Activated gamma-delta T cell (primary cell): ENCODE data around the gene AMN1.
"Not testable (repeated sequence)": the region's sequence is repeated elsewhere in the genome, so short reads cannot be mapped to it uniquely, and the experiment has no call there.

ENCODE experiments used
- DNase-seq: peaks from one replicate; lab custom pipeline; 2025; lab: John Stamatoyannopoulos, UW

AMN1 gene

DNA sequence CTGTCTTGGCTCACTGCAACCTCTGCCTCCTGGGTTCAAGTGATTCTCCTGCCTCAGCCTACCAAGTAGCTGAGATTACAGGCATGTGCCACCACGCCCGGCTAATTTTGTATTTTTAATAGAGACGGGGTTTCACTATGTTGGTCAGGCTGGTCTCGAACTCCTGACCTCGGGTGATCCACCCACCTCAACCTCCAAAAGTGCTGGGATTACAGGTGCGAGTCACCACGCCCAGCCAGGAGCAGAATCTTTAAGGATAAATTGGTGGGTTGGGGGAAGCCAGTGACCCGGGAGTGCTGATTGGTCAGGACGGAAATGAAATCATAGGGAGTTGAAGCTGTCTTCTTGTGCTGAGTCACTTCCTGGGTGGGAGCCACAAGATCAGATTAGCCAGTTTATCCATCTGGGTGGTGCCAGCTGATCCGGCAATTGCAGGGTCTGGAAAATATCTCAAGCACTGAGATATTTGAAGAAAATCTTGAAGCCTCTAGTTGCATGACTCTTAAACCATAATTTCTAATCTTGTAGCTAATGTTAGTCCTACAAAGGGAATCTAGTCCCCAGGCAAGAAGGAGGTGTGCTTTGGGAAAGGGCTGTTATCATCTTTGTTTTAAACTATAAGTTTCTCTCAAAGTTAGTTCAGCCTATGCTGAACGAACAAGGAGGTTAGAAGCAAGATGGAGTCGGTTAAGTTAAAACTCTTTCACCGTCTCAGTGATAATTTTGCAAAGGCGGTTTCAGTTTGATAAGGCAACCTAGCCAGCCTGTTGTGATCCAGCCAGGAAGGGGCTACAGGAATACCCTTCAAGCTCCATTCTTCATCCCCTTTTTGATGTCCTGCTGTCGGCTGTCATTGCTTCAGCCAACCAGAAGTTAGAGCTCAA, 5.0 kb upstream of the AMN1 start:
- DNase-seq: not testable (repeated sequence)

DNA sequence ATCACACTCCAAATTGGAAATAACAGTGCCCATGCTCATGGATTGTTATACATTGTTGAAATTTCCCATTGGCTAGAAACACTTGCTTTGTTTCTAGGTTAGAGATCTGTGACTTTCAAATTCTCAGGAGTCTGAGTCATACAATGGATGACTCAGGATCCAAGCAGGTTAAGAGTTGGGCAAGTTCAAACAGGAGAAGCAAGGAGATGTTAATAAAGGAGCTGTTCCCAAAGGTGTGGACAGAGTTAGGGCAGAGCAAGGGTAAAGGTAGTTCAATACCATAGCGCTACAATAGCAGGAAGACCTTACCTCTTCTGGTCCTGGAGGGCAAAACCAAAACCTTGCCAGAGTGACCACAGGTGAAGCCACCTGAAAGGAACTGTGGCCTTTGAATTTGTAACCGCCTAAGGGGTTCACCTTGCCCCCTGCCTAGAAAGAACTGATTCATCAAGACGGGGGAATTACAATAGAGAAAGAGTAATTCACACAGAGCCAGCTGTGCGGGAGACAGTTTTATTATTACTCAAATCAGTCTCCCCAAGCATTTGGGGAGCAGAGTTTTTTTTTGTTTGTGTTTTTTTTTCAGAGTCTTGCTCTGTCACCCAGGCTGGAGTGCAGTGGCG, 4.2 kb upstream of the AMN1 start:
- DNase-seq: no peak

DNA sequence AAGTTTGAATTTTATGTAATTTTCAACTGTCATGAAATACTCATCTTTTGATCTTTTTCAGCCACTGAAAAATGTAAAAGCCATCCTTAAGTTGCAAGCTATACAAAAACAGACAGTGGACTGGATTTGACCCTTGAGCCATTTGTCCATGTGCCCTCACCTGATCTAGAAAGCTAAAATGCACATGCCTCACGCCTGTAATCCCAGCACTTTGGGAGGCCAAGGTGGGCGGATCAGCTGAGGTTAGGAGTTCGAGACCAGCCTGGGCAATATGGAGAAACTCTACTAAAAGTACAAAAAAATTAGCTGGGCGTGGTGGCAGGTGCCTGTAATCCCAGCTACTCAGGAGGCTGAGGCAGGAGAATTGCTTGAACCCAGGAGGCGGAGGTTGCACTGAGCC, 2.4 kb upstream of the AMN1 start:
- not testable (repeated sequence) for DNase-seq

DNA sequence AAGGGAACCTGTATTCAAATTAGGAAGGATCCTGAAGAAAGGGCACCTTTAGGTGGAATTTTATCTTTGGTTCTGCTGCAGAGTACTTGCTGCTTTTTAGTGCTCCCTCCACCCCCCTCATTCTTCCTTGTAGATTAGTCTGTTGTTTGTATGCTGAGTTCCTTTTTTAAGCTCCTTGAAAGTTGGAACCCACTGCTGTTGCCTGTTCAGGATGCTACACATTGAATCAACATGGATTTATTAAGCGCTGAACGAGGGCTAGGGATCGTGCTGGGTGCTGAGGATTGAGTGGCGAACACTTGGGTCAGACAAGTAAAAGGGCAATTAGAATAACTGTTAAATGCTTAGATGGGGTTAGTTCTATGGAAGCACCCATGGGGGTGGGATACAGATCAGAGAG, 884 bp upstream of the AMN1 start:
- DNase-seq: no peak

DNA sequence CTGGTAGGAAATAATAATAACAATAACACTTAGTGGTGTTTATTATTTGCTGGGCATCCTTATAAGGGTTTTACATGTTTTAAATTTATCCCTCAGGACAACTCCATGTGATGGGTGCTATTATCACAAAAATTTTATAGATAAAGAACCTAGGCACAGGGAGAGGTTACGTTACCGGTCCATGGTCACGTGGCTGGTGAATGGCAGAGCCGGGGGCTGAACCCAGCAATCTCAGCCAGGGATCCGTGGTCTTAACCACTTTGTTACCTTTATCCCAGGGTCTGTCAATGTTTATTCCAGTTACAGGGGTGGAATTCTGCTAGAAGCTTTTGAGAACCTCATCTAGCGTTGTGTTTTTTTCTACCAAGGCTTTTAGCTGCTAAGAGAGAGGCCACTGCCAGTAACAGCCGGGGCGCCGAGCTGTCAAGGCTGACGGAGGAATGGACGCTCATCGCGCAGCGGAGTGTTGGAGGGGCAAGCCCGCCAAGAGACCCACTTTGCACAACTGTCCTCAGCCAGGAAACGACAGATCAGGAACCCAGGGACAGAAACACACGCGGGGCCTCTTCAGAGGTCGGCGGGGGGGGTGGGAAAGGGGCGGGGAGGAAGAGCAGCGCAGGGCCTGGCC, 418 bp downstream of the AMN1 start:
- no peak for DNase-seq

DNA sequence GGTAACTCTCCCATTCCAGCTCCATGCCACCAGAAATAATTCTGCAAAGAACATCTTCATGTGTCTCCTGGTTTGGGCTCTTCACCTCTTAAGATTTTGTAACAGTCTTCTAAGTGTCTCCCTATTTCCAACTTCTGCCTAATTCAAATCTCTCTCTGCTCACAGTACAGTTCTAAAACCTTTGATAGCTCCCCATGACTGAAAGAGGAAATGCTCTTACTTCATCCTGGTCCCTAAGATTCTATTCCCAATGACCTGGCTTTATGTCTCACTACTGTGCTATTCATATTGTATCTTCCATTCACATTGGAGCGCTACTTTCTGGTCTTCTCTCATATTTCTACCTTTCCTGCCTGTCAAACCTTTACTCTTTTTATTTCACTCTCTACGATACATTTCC, 1.6 kb downstream of the AMN1 start:
- DNase-seq: no peak

DNA sequence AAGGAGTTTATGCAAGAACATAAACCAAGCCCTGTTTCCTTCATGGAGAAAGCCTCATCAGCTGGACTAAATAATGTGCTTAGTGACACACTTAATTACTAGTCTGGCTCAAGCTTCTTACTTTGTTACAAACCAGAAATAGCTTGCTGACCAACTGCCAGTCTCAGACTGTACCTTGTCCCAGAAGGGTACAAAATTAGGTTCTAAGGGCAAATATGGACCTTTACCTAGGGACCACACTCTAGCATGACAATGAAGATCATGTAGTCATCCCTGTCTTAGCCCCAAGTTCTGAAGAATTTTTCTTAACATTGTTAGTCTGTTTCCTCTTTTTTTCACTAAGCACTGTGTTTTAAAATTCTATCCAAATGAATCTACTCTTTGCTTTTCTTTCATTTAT, 2.2 kb downstream of the AMN1 start:
- DNase-seq: no peak

DNA sequence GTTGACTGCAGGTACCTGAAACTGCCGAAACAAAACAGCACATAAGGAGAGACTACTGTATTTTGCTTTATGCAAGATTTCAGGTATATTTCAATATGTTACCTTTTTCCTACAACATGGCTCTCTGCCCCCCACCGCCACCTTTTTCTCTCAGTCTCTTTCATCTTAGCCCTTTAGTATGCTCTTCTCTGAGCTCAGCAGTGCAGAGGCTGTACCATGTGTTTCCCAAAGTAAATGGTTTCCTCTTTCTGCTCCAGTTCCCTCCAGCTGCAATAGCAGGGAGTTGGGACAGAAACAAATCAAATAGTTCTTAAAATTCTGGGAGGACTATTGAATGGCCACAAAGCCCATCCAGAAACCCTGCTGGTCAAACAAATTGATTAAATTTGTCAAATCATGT, 4.3 kb downstream of the AMN1 start:
- no peak for DNase-seq

DNA sequence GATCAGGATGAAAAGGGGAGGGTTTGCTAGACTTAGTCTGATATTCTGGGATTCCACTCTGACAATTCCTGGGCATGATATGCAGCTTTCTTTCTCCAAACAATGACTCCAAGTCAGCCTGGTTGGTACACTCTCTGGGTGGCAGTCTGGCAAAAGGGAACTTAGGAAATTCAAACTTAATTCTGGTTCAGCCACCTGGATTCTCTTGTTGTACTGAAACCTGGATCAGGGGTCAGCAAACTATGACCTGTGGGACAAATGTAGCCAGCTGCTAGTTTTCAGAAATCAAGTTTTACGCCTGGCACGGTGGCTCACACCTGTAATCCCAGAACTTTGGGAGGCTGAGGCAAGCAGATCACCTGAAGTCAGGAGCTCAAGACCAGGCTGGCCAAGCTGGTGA, 6.2 kb downstream of the AMN1 start:
- DNase-seq: no peak

DNA sequence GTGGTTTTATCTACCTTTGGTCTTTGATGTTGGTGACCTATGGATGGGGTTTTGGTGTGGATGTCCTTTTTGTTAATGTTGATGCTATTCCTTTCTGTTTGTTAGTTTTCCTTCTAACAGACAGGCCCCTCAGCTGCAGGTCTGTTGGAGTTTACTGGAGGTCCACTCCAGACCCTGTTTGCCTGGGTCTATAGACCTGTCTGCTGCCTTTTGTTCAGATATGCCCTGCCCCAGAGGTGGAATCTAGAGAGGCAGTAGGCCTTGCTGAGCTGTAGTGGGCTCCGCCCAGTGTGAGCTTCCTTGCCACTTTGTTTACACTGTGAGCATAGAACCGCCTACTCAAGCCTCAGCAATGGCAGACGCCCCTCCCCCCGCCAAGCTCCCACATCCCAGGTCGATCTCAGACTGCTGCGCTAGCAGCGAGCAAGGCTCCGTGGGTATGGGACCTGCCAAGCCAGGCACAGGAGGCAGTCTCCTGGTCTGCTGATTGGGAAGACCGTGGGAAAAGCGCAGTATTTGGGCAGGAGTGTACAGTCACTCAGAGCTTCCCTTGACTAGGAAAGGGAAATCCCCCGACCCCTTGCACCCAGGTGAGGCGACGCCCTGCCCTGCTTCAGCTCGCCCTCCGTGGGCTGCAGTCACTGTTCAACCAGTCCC, 10.2 kb downstream of the AMN1 start:
- DNase-seq: not testable (repeated sequence)

DNA sequence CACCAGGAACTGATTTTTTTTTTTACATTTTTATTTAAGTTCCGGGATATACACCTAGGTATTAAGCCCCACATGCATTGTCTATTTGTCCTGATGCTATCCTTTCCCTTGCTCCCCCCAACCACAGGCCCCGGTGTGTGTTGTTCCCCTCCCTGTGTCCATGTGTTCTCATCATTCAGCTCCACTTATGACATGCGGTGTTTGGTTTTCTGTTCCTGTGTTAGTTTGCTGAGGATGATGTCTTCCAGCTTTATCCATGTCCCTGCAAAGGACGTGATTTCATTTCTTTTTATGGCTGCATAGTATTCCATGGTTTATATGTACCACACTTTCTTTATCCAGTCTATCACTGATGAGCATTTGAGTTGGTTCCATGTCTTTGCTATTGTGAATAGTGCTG, 11.8 kb downstream of the AMN1 start:
- not testable (repeated sequence) for DNase-seq

DNA sequence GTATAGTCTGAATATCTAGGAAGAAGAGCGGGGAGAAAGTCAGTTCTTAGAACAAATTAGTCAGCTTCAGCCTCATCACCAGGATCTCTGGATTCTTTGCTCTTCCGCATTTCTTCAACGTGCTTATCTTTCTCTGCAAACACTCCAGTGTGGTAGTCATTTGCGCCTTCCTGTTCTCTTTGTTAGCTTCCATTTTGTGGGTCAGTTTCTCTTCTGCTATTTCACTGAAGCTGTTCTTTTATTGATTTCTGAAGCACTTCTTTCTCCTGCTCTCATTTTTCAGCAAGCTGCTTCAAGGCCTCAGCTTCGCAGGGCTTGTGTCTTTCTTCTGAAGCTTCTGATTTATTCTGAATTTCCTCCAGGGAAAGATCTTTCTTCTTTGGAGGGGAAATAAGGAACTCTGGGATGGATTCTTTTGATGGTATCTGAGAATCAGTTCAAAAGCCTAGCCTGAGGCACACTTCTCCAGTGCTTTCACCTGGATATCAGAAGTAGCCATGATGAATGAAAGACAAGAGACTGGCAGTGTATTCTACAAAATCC, 13.5 kb downstream of the AMN1 start:
- no peak for DNase-seq

DNA sequence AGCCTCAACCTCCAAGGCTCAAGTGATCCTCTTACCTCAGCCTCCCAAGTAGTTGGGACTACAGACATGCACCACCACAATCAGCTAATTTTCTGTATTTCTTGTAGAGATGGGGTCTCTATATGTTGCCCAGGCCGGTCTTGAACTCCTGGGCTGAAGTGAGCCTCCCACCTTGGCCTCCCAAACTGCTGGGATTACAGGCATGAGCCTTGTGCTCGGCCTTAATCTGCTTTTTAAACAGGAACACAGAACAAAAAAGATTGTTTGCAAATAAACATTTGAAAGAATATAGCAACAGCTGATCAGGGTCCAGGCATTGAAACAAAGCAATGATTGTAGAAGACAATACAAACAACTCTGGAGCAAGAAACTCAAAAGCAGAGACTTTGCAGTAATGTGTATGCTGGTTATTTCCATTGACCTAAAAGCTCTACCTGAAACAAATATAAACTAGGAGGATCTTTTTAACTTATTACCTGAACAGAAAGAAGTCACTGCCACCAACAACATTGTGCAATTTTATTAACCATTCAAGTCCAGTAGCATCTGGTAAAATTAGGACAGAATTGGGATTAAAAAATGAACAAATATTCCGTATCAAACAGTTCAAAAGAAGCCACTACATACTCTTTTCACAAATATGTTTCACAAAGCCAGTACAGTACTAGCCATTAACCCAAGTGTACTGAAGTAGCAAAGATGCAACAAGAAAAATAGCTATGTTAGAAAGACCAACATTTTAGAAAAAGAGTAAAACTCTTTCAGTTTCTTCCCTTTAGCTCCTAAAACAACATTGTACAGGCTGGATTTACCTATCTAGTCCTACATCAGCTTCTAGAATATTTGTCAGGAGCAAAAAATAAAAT, 14.2 kb downstream of the AMN1 start:
- DNase-seq: no peak

DNA sequence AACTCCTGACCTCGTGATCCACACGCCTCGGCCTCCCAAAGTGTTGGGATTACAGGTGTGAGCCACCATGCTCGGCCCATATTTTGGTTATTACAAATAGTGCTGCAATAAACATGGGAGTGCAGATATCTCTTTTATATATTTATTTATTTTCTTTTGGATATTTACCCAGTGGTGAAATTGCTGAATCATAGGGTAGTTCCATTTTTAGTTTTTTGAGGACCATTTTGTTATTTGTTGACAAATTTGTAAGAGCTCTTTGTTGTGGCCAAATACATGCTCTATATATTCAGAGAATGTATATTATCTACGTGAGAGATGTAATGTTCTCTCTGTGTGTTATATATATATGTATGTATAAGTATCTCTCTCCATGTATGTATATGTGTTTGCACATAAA, 15.9 kb downstream of the AMN1 start:
- no peak for DNase-seq

DNA sequence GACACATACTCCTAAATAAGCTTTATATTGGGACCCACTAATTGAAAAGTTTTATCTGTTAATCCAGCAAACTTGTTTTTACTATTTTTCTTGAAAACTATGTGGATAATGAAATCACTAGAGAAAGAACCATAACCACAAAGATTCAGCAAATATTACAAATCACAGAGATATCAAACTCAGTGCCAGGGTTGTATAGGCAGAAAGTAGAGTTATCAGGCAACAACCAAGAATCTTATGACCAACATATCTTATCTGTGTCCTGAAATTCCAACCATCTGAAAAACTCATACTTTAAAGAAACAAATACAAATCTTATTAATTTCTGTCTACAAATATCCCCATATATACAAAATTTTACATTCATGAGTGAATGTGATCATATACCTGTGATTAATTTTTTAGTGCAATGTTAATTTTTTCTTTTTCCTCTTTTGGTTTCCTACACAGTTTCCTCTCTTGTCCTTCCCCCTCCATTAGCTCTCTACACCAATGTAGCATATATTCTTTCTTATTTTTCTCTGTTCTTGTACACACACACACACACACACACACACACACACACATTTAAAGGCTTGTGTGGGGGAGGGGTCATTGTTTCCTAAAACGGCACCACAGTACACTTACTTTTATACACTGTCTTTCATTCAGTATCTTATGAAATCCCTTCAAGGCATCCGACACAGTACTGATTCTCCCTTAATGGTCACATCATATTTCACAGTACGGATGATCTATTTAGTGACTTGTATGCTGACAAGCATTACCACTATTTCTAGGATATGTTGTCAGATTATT, 18.6 kb downstream of the AMN1 start:
- no peak for DNase-seq

DNA sequence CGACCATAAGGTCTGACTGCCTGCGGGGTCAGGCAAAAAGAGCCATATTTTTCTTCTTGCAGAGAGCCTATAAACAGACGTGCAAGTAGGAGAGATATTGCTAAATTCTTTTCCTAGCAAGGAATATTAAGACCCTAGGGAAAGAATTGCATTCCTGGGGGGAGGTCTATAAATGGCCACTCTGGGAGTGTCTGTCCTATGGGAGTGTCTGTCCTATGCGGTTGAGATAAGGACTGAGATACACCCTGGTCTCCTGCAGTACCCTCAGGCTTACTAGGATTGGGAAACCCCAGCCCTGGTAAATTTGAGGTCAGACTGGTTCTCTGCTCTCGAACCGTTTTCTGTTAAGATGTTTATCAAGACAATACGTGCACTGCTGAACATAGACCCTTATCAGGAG, 20.7 kb downstream of the AMN1 start:
- not testable (repeated sequence) for DNase-seq

DNA sequence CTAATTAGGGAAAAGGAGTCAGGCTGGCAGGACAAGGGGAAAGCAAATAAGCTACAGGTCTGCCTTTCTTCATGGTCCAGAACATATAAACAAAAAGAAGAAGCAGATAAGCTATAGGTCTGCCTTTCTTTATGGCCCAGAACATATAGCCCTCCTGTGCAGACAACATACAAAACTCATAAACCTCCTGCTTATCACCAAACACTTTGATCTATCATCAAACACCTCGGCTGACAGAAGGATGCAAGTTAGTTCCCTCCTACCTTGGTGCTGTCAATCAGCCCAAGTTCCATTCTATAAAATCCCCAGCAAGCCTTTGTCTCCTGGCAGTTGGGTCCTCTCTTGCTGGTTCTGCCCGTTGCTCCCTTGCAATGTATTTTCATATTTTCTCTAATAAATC, 23.2 kb downstream of the AMN1 start:
- DNase-seq: no peak

DNA sequence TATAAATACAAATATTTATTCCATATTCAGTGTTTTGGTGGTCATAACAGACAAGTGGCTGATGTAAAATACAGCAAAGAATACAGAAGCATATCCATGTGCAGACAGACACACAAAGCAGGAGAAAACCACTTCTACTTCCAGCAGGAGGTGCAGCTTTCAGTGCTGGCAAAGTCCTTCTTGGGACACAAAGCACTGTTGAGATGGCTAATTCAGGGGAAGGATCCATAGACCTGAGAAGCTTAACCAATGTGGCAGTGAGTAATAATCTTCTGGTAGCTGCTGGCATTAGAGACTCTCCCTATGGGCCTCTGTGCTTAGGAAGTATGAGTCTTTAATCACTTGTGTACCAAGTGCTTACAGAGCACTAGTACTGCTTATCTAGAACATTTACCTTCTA, 26.8 kb downstream of the AMN1 start:
- DNase-seq: no peak

DNA sequence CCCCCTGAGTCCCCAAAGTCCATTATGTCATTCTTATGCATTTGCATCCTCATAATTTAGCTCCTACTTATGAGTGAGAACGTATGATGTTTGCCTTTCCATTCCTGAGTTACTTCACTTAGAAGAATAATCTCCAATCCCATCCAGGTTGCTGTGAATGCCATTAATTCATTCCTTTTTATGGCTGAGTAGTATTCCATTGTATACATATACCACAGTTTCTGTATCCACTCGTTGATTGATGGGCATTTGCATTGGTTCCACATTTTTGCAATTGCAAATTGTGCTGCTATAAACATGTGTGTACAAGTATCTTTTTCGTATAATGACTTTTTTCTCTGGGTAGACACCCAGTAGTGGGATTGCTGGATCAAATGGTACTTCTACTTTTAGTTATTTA, 38.9 kb downstream of the AMN1 start:
- not testable (repeated sequence) for DNase-seq

DNA sequence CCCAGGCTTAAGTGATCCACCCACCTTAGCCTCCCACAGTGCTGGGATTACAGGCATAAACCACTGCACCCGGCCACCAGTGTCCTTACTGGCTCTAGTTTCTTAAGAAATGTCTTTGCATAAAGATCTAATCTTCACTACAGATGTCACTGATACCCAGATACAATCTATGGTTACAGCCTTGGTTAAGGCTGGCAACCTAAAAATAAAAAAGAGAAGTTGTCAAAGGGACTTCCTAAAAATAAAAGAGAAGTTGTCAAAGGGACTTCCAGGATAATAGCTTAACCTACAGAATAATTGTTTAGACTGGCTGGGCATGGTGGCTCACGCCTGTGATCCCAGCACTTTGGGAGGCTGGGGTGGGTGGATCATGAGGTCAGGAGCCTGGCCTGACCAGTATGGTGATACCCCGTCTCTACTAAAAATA, 41.7 kb downstream of the AMN1 start:
- DNase-seq: no peak
